Fibroblast of skin of back (primary cell): ENCODE results near the gene CDX1.
A peak's percentile ranks its signal among the peaks of the same experiment; 100 is the strongest.
"Not testable (repeated sequence)": the region's sequence is repeated elsewhere in the genome, so short reads cannot be mapped to it uniquely, and the experiment has no call there.

ENCODE experiments used
- DNase-seq: peaks from one replicate; pipeline ENCODE4 v3.0.0-alpha.2; 2013

Gene CDX1

GRCh38 chr5:150209099-150209635, 42.6 kb downstream of the CDX1 start:
- DNase-seq = peak; percentile 76

GRCh38 chr5:150210644-150211043, 44.1 kb downstream of the CDX1 start:
- DNase-seq = no peak

GRCh38 chr5:150211156-150212030, 44.8 kb downstream of the CDX1 start:
- no peak for DNase-seq

- DNase-seq = peak; percentile 76
These were observed 47.0 kb downstream of the CDX1 start for GRCh38 chr5:150213530-150213929.

GRCh38 chr5:150214289-150214688, 47.7 kb downstream of the CDX1 start:
- DNase-seq = peak; percentile 90

GRCh38 chr5:150215979-150216944, 49.7 kb downstream of the CDX1 start:
- DNase-seq = peak; percentile 15

- no peak for DNase-seq
These were observed 50.5 kb downstream of the CDX1 start for GRCh38 chr5:150217038-150217437.

GRCh38 chr5:150217873-150218692, 51.5 kb downstream of the CDX1 start:
- peak; percentile 75 for DNase-seq

- no peak for DNase-seq
These were observed 52.1 kb downstream of the CDX1 start for GRCh38 chr5:150218693-150219035.

GRCh38 chr5:150219142-150219541, 52.6 kb downstream of the CDX1 start:
- no peak for DNase-seq

- DNase-seq = no peak
These were observed 53.3 kb downstream of the CDX1 start for GRCh38 chr5:150219861-150220260.

- DNase-seq = no peak
These were observed 54.9 kb downstream of the CDX1 start for GRCh38 chr5:150221471-150221870.

GRCh38 chr5:150222906-150223305, 56.3 kb downstream of the CDX1 start:
- no peak for DNase-seq

GRCh38 chr5:150223474-150223873, 56.9 kb downstream of the CDX1 start:
- no peak for DNase-seq

GRCh38 chr5:150224483-150225027, 58.0 kb downstream of the CDX1 start:
- DNase-seq = peak; percentile 39

GRCh38 chr5:150227036-150227435, 60.5 kb downstream of the CDX1 start:
- no peak for DNase-seq

GRCh38 chr5:150227606-150228273, 61.2 kb downstream of the CDX1 start:
- no peak for DNase-seq

- DNase-seq = no peak
These were observed 63.0 kb downstream of the CDX1 start for GRCh38 chr5:150229571-150229970.

GRCh38 chr5:150230842-150231241, 64.3 kb downstream of the CDX1 start:
- no peak for DNase-seq

- DNase-seq = not testable (repeated sequence)
These were observed 67.1 kb downstream of the CDX1 start for GRCh38 chr5:150233706-150234105.
